Adipose tissue (tissue), 3 donors: Measurements from ENCODE around the gene NEMP1. TPM values are rescaled to one million over a fixed set of nuclear protein-coding genes. Genes with fewer than 3 reads are reported as not detected.
"Not testable (repeated sequence)": the region's sequence is repeated elsewhere in the genome, so short reads cannot be mapped to it uniquely, and the experiment has no call there.

ENCODE experiments used
- H3K27ac ChIP-seq: one replicate; pipeline ENCODE4 v1.5.1; 2013; ENCODE audit warnings: low read depth, low read length
- WGBS, 3 donors: extraction: QIAGEN DNeasy Blood & Tissue Kit; methylation state at CpG; one replicate each; pipeline ENCODE4 v1.1.7; 2013; 5-methylcytosine and 5-hydroxymethylcytosine counted together
- polyA plus RNA-seq, 3 donors: library from polyadenylated mRNA; stranded (reverse); fragments of 200-250 nt; gene quantifications; one replicate each; pipeline ENCODE4 v1.2.3, GENCODE V29; 2013
- donor health status: healthy with polysubstance abuse.
- donor health status: Bipolar disorder and iron deficiency.
- donor health status: healthy.

NEMP1 gene
- polyA plus RNA-seq, 3 donors, result 1.7 to 2.3 (median 1.8) TPM

GRCh38 chr12:57044889-57045288, 33.7 kb downstream of the NEMP1 start:
- no peak overlapping the region for H3K27ac ChIP-seq
- 82 to 99% (median 91%) methylated on average over 3 of the region's 3 CpGs for WGBS, 3 donors

- 83 to 94% (median 90%) methylated on average over 6 of the region's 6 CpGs for WGBS, 3 donors
- H3K27ac ChIP-seq, result no peak overlapping the region
These were observed 34.1 kb downstream of the NEMP1 start for GRCh38 chr12:57044468-57044867.

GRCh38 chr12:57042695-57043094, 35.9 kb downstream of the NEMP1 start:
- 92 to 97% (median 93%) methylated on average over 2 of the region's 2 CpGs for WGBS, 3 donors

GRCh38 chr12:57040750-57041149, 37.8 kb downstream of the NEMP1 start:
- 53 to 65% (median 54%) methylated on average over 2 of the region's 2 CpGs for WGBS, 3 donors

More at GRCh38 chr12:57042695-57043094, 35.9 kb downstream of the NEMP1 start:
- no peak overlapping the region for H3K27ac ChIP-seq

GRCh38 chr12:57040211-57040610, 38.4 kb downstream of the NEMP1 start:
- 79 to 95% (median 90%) methylated on average over 4 of the region's 4 CpGs for WGBS, 3 donors

More at GRCh38 chr12:57040750-57041149, 37.8 kb downstream of the NEMP1 start:
- no peak overlapping the region for H3K27ac ChIP-seq

GRCh38 chr12:57039016-57039798, 39.4 kb downstream of the NEMP1 start:
- 77 to 83% (median 80%) methylated on average over 9 of the region's 9 CpGs for WGBS, 3 donors
- H3K27ac ChIP-seq, result no peak overlapping the region

More at GRCh38 chr12:57040211-57040610, 38.4 kb downstream of the NEMP1 start:
- no peak overlapping the region for H3K27ac ChIP-seq

- whole genome bisulfite sequencing, 3 donors, result 67 to 76% (median 70%) methylated on average over 3 of the region's 3 CpGs
These were observed 41.3 kb downstream of the NEMP1 start for GRCh38 chr12:57037264-57037663.

GRCh38 chr12:57033431-57033830, 45.2 kb downstream of the NEMP1 start:
- 91 to 94% (median 93%) methylated on average over 3 of the region's 3 CpGs for WGBS, 3 donors
- H3K27ac ChIP-seq, result no peak overlapping the region

More at GRCh38 chr12:57037264-57037663, 41.3 kb downstream of the NEMP1 start:
- H3K27ac ChIP-seq, result no peak overlapping the region

GRCh38 chr12:57031789-57032188, 46.8 kb downstream of the NEMP1 start:
- no peak overlapping the region for H3K27ac ChIP-seq
- 79 to 90% (median 80%) methylated on average over 7 of the region's 7 CpGs for WGBS, 3 donors

GRCh38 chr12:57031138-57031725, 47.4 kb downstream of the NEMP1 start:
- WGBS, 3 donors, result 18 to 26% (median 23%) methylated on average over 2 of the region's 2 CpGs
- no peak overlapping the region for H3K27ac ChIP-seq

GRCh38 chr12:57029457-57029856, 49.1 kb downstream of the NEMP1 start:
- H3K27ac ChIP-seq, result no peak overlapping the region
- 83 to 98% (median 95%) methylated on average over 7 of the region's 7 CpGs for WGBS, 3 donors

GRCh38 chr12:57027805-57028153, 50.8 kb downstream of the NEMP1 start:
- no peak overlapping the region for H3K27ac ChIP-seq
- WGBS, 3 donors, result 56 to 77% (median 63%) methylated on average over 5 of the region's 5 CpGs

- WGBS, 3 donors, result 53 to 59% (median 56%) methylated on average over 13 of the region's 13 CpGs
- H3K27ac ChIP-seq, result no peak overlapping the region
These were observed 51.4 kb downstream of the NEMP1 start for GRCh38 chr12:57027011-57027804.

- H3K27ac ChIP-seq, result no peak overlapping the region
- 70 to 86% (median 76%) methylated on average over 2 of the region's 2 CpGs for WGBS, 3 donors
These were observed 53.4 kb downstream of the NEMP1 start for GRCh38 chr12:57025196-57025595.

GRCh38 chr12:57022324-57022723, 56.3 kb downstream of the NEMP1 start:
- H3K27ac ChIP-seq, result not testable (repeated sequence)
- WGBS, 3 donors, result 91 to 95% (median 93%) methylated on average over 5 of the region's 5 CpGs

- 84 to 90% (median 90%) methylated on average over 9 of the region's 9 CpGs for WGBS, 3 donors
- no peak overlapping the region for H3K27ac ChIP-seq
These were observed 58.4 kb downstream of the NEMP1 start for GRCh38 chr12:57019983-57020719.

- no peak overlapping the region for H3K27ac ChIP-seq
- WGBS, 3 donors, result 78 to 83% (median 78%) methylated on average over 1 of the region's 1 CpG
These were observed 59.7 kb downstream of the NEMP1 start for GRCh38 chr12:57018906-57019305.

- 77 to 88% (median 77%) methylated on average over 5 of the region's 5 CpGs for WGBS, 3 donors
- not testable (repeated sequence) for H3K27ac ChIP-seq
These were observed 60.2 kb downstream of the NEMP1 start for GRCh38 chr12:57018353-57018752.
